HL-60 (cell line): ENCODE measurements around the gene EXOSC7.

Source experiments
- DNase-seq, 2 experiments: peaks; one replicate each; pipeline ENCODE4 v3.0.0-alpha.2; 2010 to 2020; ENCODE audit warnings: low read depth in 1 of 2, low spot score in 1 of 2
- H3K27ac ChIP-seq: fragments of 250-450 bp; sonication (Bioruptor Pico); replicated peaks from 2 replicates; pipeline ENCODE4 v1.5.1; 2020; ENCODE audit warnings: mild to moderate bottlenecking, moderate library complexity
- H3K27me3 ChIP-seq: fragments of 250-450 bp; sonication (Bioruptor Pico); 2 replicates; pipeline ENCODE4 v1.5.1; 2021; ENCODE audit warnings: mild to moderate bottlenecking, moderate library complexity; ENCODE audit not compliant: insufficient read depth, poor library complexity, severe bottlenecking
- H3K4me3 ChIP-seq: replicated peaks from 2 replicates; pipeline ENCODE4 v1.5.1; 2011; ENCODE audit warnings: mild to moderate bottlenecking, control low read depth, low read length; ENCODE audit not compliant: insufficient read depth
- GABPA ChIP-seq: IDR thresholded peaks from 2 replicates; pipeline ENCODE4 v1.6.1; 2012; ENCODE audit warnings: low read depth
- POLR2AphosphoS5 ChIP-seq: IDR thresholded peaks from 2 replicates; pipeline ENCODE4 v1.6.1; 2012; ENCODE audit warnings: low read depth
- SPI1 ChIP-seq: IDR thresholded peaks from 2 replicates; pipeline ENCODE4 v1.6.1; 2012; ENCODE audit warnings: low read depth, mild to moderate bottlenecking, borderline replicate concordance
- TF ChIP-seq, protein P1 (sequence below): IDR thresholded peaks from one replicate; pipeline ENCODE4 v1.5.1; 2011; ENCODE audit warnings: low read length, control low read depth, inconsistent platforms; ENCODE audit not compliant: insufficient read depth
- TF ChIP-seq, protein P2 (sequence below): IDR thresholded peaks from 2 replicates; pipeline ENCODE4 v1.6.1; 2012; ENCODE audit warnings: low read depth; ENCODE audit not compliant: insufficient replicate concordance

EXOSC7 gene

DNA sequence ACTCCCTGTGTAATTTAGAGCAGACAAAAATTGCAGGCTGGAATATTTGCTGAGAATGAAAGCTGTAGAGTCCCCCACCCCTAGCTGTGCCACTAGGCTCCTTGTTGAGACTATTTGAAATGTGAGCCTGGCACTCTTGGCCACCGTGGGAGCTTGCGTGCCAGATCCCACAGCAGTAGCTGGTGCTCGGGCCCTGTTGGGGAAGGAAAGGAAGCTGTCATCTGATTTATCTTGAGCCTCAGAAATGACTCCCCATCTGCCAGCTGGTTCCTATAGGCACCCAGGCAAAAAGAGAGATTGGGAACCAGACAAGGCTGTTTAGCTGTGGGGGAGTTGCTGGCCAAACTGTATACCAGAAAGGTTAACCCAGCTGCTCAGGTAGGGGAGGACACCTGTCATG, 26.7 kb downstream of the EXOSC7 start:
- DNase-seq = no peak
- H3K27ac ChIP-seq = no peak overlapping the region
- H3K4me3 ChIP-seq = no peak overlapping the region
- no peak for TF ChIP-seq SPI1
- TF ChIP-seq, protein P1, sequence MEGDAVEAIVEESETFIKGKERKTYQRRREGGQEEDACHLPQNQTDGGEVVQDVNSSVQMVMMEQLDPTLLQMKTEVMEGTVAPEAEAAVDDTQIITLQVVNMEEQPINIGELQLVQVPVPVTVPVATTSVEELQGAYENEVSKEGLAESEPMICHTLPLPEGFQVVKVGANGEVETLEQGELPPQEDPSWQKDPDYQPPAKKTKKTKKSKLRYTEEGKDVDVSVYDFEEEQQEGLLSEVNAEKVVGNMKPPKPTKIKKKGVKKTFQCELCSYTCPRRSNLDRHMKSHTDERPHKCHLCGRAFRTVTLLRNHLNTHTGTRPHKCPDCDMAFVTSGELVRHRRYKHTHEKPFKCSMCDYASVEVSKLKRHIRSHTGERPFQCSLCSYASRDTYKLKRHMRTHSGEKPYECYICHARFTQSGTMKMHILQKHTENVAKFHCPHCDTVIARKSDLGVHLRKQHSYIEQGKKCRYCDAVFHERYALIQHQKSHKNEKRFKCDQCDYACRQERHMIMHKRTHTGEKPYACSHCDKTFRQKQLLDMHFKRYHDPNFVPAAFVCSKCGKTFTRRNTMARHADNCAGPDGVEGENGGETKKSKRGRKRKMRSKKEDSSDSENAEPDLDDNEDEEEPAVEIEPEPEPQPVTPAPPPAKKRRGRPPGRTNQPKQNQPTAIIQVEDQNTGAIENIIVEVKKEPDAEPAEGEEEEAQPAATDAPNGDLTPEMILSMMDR = no peak
- no peak for TF ChIP-seq GABPA
- TF ChIP-seq, protein P2, sequence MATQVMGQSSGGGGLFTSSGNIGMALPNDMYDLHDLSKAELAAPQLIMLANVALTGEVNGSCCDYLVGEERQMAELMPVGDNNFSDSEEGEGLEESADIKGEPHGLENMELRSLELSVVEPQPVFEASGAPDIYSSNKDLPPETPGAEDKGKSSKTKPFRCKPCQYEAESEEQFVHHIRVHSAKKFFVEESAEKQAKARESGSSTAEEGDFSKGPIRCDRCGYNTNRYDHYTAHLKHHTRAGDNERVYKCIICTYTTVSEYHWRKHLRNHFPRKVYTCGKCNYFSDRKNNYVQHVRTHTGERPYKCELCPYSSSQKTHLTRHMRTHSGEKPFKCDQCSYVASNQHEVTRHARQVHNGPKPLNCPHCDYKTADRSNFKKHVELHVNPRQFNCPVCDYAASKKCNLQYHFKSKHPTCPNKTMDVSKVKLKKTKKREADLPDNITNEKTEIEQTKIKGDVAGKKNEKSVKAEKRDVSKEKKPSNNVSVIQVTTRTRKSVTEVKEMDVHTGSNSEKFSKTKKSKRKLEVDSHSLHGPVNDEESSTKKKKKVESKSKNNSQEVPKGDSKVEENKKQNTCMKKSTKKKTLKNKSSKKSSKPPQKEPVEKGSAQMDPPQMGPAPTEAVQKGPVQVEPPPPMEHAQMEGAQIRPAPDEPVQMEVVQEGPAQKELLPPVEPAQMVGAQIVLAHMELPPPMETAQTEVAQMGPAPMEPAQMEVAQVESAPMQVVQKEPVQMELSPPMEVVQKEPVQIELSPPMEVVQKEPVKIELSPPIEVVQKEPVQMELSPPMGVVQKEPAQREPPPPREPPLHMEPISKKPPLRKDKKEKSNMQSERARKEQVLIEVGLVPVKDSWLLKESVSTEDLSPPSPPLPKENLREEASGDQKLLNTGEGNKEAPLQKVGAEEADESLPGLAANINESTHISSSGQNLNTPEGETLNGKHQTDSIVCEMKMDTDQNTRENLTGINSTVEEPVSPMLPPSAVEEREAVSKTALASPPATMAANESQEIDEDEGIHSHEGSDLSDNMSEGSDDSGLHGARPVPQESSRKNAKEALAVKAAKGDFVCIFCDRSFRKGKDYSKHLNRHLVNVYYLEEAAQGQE = no peak
- no peak for TF ChIP-seq POLR2AphosphoS5
- no peaks in the 10 kb centered on the region for H3K27me3 ChIP-seq

DNA sequence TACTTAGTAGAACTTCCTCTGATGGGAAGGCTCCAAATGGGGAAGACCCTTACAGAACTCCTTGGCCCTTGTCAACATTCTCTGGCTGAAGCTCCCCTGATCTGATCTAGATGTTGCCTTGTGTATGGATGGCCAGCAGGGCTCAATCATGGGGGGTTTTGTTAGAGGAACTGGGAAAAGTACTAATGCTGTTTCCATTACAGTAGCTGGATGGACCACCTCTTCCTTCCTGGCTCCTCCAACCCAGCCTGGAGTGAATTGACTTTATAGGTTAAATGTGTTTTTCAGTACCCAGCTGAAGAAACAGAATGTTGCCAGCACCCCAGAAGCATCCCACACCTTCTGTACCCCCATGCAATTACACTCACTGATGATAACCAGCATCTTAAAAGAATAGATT, 27.4 kb downstream of the EXOSC7 start:
- no peak for DNase-seq
- Histone ChIP-seq H3K4me3 (no peak overlapping the region), H3K27me3 (no peaks in the 10 kb centered on the region), H3K27ac (no peak overlapping the region)
- TF ChIP-seq, protein P1 = no peak
- TF ChIP-seq SPI1 = no peak
- TF ChIP-seq, protein P2 = no peak
- no peak for TF ChIP-seq GABPA
- no peak for TF ChIP-seq POLR2AphosphoS5

DNA sequence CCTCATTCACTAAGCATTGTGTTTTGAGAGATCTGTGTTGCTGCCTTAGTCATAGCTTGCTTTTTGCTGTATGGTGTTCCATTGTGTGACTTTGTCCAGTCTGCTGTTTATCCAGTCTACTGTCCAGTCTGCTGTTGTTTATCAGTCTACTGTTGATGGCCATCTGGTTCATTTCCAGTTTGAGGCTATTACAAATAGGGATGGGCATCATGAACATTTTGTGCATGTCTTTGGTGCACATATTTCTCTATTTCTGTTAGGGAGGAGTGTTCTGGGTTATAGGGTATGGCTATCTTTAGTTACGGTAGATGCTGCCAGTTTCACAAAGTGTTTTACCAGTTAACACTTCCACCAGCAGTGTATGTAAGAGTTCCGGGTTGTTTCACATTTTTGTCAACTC, 27.8 kb downstream of the EXOSC7 start:
- no peak overlapping the region for H3K4me3 ChIP-seq
- no peaks in the 10 kb centered on the region for H3K27me3 ChIP-seq
- TF ChIP-seq, protein P2 = no peak
- TF ChIP-seq, protein P1 = no peak
- TF ChIP-seq SPI1 = no peak
- no peak for TF ChIP-seq POLR2AphosphoS5
- no peak for TF ChIP-seq GABPA
- DNase-seq = no peak
- H3K27ac ChIP-seq = no peak overlapping the region
